HL-60/S4 treated with retinoic acid at 250 ng/mL for 4 days and 3 days (cell line): Measurements from ENCODE around the gene ZNF732.
"Not testable (repeated sequence)": the region's sequence is repeated elsewhere in the genome, so short reads cannot be mapped to it uniquely, and the experiment has no call there.

Experiments
- in situ Hi-C: fragments of 300-500 bp; cut with MboI; formaldehyde crosslinking; loops from 2 replicates; pipeline ENCODE4 v1.7.0; 2022; ENCODE audit warnings: low sequenced_read_pairs

The ZNF732 gene

GRCh38 chr4:304969-305680 is at the start of gene ZNF732:
Gene ZNF732 (minus strand): TSS chr4:305474. CDS start chr4:305310, 164 bp downstream.
- in situ Hi-C loops = no loop called here

GRCh38 chr4:340011-340410 is 34.7 kb upstream of the ZNF732 start:
- in situ Hi-C loops = no loop called here

GRCh38 chr4:338759-339097 is 33.5 kb upstream of the ZNF732 start:
- in situ Hi-C loops = no loop called here

GRCh38 chr4:337932-338758 is 32.9 kb upstream of the ZNF732 start:
- in situ Hi-C loops = no loop called here

- in situ Hi-C loops = no loop called here
These were observed 32.1 kb upstream of the ZNF732 start, which contains the start of gene ZNF141 for GRCh38 chr4:337143-337931. Gene ZNF141 (plus strand): TSS chr4:337814. CDS start chr4:337984, 170 bp downstream.

- in situ Hi-C loops = no loop called here
These were observed 31.5 kb upstream of the ZNF732 start for GRCh38 chr4:336893-337142.

GRCh38 chr4:336099-336892 is 31.0 kb upstream of the ZNF732 start:
- in situ Hi-C loops = no loop called here

- in situ Hi-C loops = no loop called here
These were observed 30.2 kb upstream of the ZNF732 start for GRCh38 chr4:335515-335914.

GRCh38 chr4:328729-329128 is 23.5 kb upstream of the ZNF732 start:
- in situ Hi-C loops = no loop called here

- in situ Hi-C loops = no loop called here
These were observed 9.1 kb upstream of the ZNF732 start for GRCh38 chr4:314296-314903.

GRCh38 chr4:309807-310206 is 4.5 kb upstream of the ZNF732 start:
- in situ Hi-C loops = no loop called here

- in situ Hi-C loops = no loop called here
These were observed 1.3 kb upstream of the ZNF732 start for GRCh38 chr4:306551-306961.

- in situ Hi-C loops = not testable (repeated sequence)
These were observed 758 bp downstream of the ZNF732 start for GRCh38 chr4:304516-304915.

GRCh38 chr4:302381-302780 is 2.9 kb downstream of the ZNF732 start:
- in situ Hi-C loops = no loop called here

- in situ Hi-C loops = no loop called here
These were observed 10.5 kb downstream of the ZNF732 start for GRCh38 chr4:294732-295131.

- in situ Hi-C loops = no loop called here
These were observed 16.4 kb downstream of the ZNF732 start for GRCh38 chr4:288891-289290.

- in situ Hi-C loops = no loop called here
These were observed 31.8 kb downstream of the ZNF732 start for GRCh38 chr4:273309-274017.

GRCh38 chr4:271492-272103 is 33.7 kb downstream of the ZNF732 start:
- in situ Hi-C loops = no loop called here

GRCh38 chr4:259240-259639 is 46.0 kb downstream of the ZNF732 start:
- in situ Hi-C loops = not testable (repeated sequence)
